GM21576 (cell line): Measurements from ENCODE around the gene CALHM6.
A peak's percentile ranks its signal among the peaks of the same experiment; 100 is the strongest.

Source experiments
- ATAC-seq: cut with Tn5 transposase; IDR thresholded peaks from one replicate; pipeline ENCODE4 v1.9.1; 2021; ENCODE audit warnings: mild to moderate bottlenecking, moderate library complexity; ENCODE audit not compliant: unreplicated experiment

Gene CALHM6

DNA sequence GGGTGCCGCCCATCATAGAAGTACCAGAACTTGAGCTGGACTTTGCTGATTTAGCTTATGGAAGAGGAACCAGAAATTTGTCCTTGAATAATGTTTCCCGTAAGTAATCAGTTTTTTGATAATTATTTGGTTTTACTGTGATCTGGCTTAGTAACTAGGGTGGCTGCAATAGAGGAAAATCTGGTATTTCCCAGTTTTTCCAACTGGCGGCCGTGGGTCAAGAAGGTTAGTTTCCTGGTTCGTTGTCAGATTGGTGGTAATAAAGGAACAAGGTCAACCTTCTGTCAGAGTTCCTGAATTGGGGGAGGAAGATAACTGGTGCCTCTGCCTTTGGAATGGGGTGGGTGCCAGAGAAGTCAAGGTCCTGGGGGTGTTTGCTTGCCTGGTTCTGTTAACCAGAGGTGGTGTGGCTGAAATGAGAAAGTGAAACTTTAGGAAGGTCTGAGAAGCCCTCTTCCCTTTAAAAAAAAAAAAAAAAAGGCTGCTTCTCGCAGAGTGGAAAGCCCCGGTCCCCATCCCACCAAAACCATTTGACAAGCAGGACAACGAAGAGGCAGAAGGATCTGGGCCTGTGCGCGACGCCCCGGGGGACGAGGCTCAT, at the start of gene CALHM6:
Gene CALHM6, plus strand, starts transcription at position 45 of the 601 bp plus-strand sequence. Its CDS starts 555 bp downstream, at position 600.
- no peak for ATAC-seq

DNA sequence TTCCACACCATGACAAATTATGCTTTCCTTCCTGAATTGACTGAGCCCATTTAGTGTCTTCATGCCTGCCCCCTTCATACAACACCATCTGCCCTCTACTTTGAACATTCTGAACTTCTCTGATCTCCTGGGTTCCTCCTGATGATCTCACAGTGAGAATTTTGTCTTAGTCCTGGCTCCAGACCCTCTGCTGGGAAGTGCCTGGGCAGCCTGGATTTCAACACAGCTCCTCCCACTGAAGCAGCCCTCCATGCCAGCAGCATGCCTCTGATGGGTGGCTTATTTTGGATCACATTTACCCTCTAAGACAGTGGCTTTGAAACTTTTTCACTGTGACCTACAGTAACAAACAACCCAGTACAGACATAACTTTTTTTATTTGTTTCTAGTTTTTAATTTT, 48.9 kb upstream of the CALHM6 start:
- ATAC-seq, result no peak

DNA sequence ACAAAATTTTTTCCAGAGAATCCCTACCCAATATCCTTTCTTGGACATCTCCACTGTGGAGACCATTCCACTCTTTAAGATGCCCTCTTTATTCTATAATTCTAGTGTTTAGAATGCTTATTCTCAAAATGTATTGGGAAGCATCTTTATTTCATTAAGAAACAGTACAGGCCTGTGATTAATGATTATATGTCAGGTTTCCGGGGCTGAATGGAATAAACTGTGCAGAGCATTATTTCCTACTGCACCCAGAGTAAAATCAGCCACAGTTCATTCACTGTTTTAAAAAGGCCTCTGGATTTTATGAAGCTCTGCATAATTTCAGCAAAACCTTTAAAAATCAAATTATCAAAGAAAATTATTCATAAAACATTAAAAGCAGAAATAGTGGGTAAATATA, 47.8 kb upstream of the CALHM6 start:
- no peak for ATAC-seq

DNA sequence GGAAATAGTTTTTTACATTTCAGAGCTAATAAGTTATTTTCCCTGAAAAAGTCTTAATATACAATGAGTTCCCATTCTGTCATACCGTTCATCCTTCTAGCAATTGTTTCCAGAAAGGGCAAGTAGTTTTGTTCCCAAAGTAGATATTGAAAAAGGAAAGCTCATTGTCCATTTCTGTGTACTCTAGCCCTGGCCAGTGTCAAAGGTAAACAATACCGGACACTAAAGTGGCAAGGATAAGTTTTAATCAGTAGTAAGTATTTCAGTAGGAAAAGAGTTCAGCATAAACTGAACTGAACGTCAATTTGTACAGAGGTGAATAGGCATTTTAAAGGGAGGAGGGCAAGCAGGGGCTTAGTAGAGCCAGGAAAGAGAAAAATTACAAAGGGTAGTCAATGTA, 43.5 kb upstream of the CALHM6 start:
- no peak for ATAC-seq

DNA sequence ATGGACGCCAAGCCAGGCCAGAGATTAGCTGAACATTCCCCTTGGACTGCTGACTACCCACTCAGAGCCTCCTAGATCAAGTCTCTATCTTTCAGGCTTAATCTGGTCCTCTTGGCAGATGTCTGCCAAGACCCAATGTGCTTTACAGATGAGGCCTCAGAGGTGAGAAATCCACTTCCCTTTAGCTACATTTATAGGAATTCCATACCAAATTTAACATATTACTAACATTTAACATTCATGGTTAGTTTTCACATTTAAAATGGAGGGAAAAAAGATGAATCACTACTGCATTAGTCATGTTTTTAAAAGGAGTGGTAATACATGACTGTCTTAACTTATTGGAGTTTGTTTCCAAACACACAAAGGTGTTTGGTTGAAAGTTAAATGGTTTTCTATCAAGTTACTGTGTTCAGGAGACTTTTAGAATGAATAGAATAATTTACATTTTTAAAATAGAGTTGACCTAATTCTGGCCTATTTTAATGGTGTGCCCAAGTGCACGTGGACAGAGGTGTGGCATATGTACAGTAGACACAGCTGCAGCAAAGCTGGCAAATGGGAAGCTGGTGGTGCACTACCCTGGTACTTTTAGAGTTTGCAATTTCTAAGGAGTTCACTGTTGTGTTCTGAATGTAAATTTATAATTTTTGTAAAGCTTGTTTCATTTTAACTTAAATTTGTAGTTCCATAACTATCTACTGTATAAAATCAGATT, 41.9 kb upstream of the CALHM6 start:
- no peak for ATAC-seq

DNA sequence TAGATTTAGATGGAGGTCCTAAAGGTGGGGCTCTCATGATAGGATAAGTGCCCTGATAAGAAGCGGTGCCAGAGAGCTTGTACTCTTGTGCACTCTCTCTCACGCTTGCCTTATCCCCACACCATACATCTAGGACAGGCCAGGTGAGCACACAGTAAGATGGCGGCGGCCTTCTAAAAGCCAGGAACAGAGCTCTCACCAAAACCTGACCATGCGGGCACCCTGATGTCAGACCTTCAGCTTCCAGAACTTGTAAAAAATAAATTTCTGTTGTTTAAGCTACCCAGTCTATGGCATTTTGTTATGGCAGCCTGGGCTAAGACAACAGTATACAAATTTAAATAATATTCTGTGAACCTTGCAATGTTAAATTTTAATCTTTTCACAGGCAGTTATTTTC, 40.8 kb upstream of the CALHM6 start:
- no peak for ATAC-seq

DNA sequence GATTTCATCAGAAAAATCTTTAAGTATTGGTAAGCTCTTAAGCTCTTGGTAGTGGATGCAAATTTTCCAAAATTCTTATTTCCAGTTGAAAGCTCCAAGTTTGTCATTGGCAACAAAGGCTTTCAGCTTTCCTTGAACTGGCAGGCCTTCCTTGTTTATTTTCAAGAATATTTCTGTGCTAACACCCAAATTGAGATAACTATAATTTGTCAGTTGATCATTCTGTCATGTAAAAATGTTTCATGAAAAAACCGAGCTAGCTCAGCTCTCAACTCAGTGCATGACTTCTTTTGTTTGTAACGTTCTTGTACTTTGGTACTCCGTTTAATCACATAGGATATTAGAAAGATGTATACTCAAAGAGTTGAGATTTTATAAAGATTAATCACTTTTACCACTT, 38.9 kb upstream of the CALHM6 start:
- ATAC-seq, result no peak

DNA sequence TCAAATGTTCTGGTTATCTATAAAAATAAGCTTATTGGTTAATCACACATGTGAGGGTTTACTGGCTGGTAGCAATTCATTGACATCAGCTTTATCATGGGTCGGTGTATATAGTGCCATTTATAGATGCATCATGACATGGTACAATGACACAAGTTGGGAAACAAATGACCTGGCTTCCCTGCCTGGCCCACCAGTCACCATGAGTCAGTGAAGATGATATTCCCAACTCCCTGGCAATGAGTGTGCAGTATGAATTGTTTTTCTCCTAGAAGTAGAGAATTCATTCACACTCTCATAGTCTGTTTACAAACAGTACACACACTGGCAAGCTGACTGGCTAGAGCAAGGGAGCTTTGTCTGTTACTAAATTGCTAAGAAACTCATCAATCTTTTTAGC, 37.2 kb upstream of the CALHM6 start:
- ATAC-seq, result no peak

DNA sequence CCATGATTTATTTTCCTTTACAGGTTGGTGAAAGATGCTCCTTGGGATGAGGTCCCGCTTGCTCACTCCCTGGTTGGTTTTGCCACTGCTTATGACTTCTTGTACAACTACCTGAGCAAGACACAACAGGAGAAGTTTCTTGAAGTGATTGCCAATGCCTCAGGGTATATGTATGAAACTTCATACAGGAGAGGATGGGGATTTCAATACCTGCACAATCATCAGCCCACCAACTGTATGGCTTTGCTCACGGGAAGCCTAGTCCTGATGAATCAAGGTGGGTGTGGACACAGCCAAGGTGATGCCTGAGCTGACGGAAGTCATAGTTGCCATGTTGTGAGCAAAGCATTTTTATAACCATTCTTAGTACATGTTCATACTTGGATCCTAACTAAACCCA, 34.6 kb upstream of the CALHM6 start:
- ATAC-seq, result no peak

DNA sequence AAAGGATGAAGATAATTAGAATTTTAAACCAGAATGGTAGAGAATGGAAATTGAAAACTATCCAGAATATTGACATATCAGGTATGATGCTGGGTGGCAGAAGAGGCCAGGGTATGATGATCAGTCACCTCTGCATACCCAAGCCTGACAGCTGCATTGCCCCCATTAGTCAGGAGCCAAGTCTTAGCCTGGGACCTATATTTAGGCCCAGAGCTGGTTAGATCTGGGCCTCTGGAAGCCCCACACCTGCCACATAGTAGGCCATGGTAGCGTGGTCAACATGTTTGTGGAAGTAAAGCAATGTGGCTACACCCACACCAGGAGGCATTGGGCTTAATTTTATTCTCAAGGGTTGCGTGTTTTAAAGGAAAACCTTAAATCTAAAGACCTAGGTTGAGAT, 32.1 kb upstream of the CALHM6 start:
- ATAC-seq, result no peak

DNA sequence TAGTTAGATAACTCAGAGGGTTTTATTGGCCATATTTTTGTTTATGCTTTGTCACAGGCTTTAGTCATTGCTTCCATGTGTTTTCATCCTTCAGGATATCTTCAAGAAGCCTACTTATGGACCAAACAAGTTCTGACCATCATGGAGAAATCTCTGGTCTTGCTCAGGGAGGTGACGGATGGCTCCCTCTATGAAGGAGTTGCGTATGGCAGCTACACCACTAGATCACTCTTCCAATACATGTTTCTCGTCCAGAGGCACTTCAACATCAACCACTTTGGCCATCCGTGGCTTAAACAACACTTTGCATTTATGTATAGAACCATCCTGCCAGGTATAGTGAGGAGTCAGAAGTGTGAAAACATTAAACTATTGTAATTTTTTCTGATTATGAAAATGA, 30.3 kb upstream of the CALHM6 start:
- no peak for ATAC-seq

DNA sequence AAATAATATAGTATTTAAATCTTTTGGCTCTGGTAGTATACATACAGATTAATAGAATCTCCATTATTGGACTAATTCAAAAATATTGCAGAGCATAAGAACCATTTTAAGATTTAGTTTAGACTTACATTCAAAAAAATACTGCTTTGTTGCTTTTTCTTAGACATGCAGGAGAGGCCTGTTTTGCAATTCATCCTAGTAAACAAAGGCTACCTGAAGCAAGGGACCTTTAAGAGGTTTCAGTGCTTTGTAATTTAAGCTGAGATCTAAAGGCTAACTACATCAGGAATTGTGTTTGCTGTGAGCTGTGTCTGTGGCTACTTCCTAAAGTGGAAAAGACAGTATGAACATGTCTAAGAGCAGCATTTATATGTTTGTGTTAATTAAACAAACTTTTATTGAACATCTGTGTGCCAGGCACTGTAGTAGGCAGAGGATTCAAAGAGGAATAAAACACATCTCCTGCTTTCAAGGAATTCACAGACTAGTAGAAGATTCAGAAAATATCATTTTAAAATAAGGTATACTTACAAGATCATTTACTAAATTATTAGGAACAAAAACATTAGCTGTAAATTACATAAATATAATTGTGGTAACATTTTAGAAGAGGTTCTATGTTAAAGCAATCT, 29.1 kb upstream of the CALHM6 start:
- no peak for ATAC-seq

DNA sequence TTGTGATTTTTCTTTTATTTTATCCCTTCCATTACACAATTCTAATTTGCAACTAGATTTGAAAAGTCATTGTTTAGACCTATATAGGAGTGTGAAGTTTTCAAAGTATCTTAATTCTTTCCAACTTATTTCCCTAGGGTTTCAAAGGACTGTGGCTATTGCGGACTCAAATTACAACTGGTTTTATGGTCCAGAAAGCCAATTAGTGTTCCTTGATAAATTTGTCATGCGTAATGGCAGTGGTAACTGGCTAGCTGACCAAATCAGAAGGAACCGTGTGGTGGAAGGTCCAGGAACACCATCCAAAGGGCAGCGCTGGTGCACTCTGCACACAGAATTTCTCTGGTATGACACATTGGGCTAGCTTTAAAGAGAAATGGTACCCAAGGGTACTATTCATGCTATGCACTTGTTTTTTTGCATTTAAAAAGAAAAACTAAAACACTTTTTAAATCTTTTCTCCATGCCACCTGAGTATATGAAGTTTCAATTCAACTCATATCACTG, 27.9 kb upstream of the CALHM6 start:
- no peak for ATAC-seq

DNA sequence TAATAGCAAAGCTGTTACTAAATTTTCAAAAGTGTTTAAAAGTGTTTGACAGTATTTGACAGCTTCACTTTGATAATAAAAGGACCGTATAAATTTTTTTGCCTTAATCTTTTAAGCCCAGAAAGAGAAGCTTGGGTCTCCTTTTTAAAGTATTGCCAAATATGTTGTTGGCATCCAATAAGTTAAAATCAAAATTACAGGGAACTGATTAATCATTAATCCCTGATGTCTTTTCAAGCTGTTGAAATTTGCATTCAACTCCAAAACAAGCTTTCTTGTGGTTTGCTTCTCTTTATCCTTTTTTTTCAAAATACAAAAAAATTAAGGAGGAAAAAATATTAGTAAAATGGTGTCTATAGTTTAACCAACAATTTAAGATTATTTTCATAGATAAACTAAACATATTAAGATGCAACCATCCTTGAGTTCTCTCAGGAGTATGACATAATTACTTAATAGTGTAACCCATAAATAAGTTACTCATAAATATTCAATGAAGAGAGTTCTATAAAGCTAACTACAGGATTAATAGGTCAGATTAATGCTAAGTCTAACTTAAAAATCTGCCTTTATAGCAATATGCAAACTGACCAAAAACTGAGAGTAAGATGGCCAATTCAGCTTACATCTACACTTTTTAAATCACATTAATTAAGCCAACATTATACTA, 27.0 kb upstream of the CALHM6 start:
- no peak for ATAC-seq

DNA sequence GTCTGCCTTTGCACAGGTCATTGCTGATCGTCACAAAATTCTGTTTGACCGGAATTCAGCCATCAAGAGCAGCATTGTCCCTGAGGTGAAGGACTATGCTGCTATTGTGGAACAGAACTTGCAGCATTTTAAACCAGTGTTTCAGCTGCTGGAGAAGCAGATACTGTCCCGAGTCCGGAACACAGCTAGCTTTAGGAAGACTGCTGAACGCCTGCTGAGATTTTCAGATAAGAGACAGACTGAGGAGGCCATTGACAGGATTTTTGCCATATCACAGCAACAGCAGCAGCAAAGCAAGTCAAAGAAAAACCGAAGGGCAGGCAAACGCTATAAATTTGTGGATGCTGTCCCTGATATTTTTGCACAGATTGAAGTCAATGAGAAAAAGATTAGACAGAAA, 24.6 kb upstream of the CALHM6 start:
- ATAC-seq, result no peak

DNA sequence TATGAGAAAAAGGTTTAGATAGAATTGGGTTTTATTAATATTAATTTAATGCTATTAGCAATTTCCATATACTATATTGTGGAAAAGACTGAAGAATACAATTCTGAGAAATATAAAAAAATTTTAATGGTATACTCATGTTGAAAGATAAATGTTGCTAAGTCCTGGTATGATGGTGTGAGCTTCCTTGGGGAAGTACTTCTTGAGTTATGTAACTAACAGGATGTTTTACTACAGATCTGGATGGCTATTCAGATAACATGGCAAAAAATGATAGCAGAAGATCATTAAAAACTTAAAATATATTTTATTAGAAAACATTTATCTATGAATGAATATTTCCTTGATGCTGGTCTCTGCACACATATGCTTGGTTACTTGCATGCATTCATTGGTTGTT, 23.5 kb upstream of the CALHM6 start:
- ATAC-seq, result no peak

DNA sequence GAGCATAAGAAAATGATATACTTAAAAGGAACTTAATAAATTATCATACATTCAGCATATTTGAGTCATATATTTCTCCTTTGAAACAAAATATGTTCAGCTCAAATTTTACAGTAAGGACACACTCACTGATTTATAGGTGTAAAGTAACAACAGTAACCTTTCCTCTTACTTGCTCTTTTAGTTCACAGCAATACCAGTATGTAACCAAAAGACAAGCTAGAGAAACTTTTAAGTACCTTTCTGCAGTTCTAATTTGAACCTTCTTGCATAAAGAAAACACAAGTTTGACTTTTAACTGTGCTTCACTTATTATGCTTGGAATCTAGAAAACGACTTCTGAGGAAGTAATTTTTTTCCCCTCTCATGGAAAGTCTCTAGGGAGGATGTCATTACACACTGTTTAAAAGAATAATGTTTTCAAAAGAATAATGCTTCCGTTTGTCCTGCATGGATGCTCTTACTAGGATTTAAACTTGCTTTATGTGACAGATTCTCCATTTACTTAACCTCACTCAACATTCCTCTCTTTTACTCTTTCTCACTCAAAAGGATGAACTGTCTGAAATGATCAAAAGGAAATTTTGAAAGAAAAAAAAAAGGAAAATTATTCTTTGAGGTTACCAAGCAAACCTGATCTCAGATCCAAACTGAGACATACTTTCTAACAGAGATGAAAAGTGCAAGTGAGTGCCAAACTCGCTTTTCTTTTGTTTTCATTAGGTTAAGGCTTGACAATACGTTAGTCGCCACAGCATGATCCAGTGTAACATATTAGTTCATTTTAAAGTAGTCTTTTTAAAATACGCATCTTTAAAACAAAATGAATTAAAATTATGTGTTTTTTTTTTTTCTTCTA, 22.4 kb upstream of the CALHM6 start:
- ATAC-seq, result no peak

DNA sequence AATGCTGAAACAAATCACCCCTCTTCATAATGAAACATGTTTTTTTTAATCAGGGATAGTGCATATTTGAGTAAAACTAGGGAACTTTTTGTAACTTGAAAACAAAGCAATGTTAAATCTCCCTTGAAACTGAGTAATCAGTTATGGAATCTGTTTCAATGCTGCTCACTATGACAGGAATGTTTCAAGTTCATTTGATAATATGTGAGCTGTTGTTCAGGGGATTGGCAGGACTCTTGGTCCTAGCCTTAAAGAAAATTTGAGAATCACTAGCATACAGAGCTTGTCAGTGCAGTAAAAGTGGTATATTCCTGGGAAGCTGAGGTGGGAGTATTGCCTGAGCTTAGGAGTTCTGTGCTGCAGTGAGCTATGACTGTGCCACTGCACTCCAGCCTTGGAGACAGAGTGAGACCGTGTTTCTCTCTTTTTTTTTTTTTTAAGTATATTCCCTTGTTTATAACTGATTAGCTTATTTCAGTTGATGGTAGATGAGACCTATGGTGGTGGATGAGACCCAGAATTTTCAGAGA, 21.6 kb upstream of the CALHM6 start:
- ATAC-seq, result no peak

DNA sequence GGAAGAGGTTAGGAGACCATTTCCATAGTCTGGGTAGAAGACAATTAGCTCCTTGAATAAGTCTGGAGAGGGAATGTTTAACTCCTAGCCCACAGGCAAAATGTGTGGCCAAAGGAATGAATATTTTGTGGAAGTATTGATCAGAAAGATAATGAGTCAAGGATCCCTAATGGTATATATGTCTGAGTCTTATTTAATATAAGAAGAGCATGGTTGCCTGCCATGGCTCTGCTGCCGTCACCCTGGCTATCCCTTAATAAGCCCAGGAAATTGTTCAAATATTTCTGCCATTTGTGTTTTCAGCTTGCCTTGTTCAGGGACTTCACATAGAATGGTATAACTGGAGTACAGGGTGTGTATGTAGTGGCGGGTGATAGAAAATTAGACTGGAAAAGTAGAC, 18.1 kb upstream of the CALHM6 start:
- ATAC-seq, result no peak

DNA sequence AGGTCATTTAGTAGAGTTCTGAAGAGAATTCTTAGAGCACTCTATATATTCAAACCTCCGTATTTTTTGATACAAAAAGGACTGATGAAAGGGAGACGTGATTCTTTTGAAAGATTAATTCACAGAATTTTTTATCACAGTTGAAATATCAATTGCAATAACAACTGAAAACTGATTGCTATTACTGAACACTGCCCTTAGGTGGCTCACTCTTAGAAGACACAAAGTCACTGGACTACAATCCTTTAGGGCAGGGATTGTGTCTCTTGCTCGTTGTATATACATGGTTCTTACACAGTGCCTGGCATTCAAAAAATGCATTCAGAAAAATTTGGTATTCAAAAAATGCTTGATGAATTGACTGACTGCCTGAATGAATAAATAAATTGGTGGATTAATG, 17.1 kb upstream of the CALHM6 start:
- ATAC-seq, result peak; percentile 70

DNA sequence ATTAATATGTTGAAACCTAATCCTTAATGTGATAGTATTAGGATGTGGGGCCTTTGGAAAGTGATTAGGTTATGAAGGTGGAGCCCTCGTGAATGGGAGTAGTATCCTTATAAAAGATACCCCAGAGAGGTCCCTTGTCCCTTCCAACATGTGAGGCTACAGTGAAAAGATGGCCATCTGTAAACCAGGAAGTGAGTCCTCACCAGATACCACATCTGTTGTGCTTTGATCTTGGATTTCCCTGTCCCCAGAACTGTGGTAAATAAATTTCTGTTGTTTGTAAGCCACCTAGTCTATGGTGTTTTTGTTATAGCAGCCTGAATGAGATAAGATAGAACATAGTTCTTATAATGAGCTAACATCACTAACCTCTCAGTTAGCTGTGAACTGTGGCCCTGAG, 16.6 kb upstream of the CALHM6 start:
- no peak for ATAC-seq
